HK-2 (cell line): Measurements from ENCODE around the gene RAC2.
A peak's percentile ranks its signal among the peaks of the same experiment; 100 is the strongest.
"Not testable (repeated sequence)": the region's sequence is repeated elsewhere in the genome, so short reads cannot be mapped to it uniquely, and the experiment has no call there.

Experiments used
- DNase-seq: peaks from one replicate; pipeline ENCODE4 v3.0.0-alpha.2; 2018; ENCODE audit not compliant: unreplicated experiment

Gene RAC2

DNA sequence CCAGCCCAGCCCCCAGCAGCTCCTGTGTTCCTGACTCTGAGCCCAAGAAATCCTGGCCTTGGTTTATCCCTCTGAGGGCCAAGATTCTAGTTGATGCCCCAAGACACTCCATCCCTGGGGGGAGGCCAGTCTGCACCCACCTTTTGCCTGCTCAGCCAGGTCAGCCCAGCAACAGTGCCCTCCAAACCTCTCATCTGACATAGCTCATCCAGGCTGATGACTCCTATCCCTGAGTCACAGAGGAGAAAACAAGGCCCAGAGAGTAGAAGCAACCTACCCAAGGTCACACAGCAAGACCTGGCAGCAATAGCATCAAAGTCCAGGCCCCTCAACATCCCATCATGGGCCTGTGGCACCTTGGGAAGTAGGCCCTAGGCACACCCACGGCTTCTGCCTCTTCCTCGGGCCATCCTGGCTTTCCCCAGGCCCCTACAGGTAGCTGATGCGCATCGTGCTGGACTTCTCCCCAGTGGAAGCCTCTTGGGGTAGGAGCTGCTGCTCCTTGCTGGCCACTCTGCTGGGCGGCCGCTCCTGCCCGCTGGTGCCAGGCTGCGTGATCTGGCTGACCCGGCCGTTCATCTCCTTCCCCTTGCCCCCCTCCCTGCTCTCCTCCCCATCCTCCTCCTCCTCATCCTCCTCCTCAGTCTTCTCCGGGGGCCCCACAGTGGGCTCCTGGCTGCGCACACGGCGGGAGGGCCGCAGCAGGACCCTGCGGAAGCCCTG is 37.8 kb downstream of the RAC2 start:
- DNase-seq, result no peak

DNA sequence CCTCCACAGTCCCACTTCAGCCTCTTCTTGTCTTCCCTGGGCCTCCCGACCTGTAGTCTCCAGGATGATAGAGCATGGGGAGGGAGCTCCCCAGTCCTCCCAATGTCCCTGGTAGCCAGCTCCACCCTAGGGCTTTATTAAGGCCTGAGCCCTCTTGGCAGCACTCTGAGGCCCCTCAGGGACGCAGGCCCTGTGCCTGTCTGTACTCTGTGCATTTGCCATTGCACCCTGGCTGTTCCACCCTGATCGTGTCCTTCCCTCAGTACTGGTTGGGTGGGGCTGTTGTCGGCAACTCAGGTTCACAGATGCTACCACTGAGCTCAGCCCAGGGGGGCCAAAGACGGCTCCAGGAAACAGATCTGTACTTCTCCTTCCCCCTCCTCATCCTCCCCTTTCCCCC is 39.0 kb downstream of the RAC2 start:
- DNase-seq, result no peak

DNA sequence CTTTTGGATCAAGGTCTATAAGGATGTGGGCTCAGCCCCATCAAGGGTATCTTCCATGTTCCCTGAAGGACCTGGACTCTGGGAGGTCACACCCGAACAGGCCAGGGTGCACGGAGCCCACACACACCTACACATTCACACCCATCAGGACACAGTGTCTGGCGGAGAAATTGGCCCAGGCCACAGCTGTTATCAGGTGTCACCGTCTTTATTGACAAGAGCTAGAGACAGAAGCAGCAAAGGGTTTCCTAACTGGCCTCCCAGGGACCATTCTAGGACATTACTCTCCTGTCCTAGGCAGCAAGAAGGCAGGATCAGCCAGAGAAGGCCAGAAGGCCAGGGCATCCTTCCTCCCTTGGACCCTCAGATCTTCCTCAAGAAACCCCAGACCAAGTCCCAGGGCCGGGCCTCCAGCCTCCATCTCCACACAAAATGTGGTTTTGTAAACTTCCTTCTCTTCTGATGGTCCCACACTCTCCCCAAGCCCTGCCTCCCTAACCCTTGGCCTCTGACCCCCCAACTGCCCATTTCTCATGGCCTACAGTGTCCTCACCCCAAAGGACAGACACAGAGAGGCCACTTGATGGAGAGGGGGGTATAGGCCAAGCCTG is 39.9 kb downstream of the RAC2 start:
- DNase-seq, result no peak

DNA sequence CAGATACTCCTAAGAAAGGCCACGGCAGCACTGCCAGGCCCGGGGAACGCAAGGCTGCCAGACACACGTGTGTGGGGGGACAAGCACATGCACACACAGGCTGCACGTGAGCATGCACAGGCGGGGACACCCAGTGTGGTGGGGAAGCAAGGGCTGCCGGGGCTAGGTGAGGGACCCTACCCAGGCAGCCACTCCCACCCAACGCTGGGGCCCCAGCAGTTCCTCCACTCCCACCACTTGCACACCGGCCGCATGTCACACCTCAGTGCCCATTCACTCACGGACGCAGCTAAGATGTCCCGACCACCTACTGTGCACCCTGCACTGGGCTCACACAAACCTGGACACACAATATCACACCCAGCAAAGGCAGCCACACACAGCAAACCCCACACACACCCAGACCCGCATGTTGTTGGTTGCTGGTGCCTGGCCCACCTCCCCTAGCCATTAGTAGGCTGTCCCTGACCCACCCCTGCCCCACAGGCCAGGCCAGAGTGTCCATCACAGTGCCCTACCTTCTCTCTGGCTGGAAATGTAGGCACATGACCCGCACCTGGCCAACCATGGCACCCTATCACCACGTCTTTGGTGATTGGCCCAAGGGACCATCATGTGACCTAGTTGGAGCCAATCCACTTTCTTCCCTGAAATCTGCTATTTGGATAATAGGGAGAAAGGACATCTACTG is 40.6 kb downstream of the RAC2 start:
- DNase-seq, result no peak

DNA sequence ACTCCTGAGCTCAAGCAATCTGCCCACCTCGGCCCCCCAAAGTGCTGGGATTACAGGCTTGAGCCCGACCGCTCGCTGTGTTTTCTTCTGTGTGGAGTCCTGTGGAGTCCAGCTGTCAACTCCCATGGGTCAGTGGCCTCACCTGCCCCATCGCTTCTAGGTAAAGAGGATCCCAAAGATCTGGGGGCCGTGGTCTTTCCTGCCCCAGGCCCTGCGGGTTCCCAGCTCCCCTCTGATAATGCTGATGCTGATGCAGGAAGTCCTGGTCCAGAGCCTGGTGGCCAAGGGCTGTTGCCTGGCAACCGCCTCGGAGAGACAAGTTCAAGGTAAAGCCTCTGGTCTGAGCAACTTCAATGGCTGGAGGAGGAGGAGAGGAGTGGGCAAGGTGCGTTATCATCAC is 41.4 kb downstream of the RAC2 start:
- DNase-seq, result no peak

DNA sequence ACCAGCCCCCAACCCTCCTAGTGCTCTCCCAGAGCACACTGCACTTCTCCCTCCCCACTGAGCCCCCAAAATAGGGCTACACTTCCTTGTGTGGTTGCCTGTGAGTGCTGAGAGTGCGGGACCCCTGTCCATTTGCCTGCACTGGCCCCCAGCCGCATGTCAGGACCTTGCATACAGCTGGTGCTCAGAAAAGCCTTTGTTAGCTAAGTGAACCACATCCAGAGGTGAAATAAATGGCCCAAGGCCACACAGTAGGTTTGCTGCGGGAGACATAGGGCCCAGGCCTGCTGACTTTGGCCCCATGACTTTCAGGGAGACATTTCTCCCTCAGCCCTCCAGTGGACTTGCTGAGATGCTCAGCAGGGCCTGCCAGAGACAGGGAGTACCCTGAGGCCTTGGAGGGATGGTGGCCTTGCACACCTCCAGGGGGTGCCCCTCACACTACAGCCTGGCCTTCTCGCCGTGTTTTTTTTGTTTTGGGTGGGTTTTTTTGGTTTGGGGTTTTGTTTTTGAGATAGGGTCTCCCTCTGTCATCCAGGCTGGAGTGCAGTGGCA is 42.0 kb downstream of the RAC2 start:
- DNase-seq, result no peak

DNA sequence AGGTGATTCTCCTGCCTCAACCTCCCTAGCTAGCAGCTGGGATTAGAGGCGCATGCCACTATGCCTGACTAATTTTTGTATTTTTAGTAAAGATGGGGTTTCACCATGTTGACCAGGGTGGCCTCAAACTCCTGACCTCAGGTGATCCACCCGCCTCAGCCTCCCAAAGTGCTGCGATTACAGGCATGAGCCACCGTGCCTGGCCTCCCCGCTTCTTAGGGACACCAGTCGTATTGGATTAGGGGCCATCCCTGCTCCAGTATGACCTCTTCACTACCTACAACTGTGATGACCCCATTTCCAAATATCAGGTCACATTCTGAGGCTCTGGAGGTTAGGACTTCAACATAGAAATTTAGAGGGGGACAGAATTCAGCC is 42.6 kb downstream of the RAC2 start:
- DNase-seq, result not testable (repeated sequence)

DNA sequence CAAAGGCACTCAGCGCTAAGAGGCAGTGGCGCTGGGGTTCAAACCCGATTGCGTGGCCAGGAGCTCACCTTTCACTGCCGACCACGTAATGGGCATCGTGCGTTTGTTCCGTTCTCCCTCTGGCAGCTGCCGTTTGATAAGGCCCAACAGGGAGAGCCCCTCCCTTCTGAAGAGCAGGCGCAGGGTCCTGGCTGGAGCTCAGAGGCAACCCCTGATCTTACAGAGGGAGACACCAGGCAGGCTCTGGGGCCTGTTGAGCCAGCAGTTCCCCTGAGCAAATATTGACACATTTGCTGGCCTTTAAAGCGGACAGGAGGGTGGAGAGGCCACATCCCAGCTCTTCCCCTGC is 44.3 kb downstream of the RAC2 start:
- no peak for DNase-seq

DNA sequence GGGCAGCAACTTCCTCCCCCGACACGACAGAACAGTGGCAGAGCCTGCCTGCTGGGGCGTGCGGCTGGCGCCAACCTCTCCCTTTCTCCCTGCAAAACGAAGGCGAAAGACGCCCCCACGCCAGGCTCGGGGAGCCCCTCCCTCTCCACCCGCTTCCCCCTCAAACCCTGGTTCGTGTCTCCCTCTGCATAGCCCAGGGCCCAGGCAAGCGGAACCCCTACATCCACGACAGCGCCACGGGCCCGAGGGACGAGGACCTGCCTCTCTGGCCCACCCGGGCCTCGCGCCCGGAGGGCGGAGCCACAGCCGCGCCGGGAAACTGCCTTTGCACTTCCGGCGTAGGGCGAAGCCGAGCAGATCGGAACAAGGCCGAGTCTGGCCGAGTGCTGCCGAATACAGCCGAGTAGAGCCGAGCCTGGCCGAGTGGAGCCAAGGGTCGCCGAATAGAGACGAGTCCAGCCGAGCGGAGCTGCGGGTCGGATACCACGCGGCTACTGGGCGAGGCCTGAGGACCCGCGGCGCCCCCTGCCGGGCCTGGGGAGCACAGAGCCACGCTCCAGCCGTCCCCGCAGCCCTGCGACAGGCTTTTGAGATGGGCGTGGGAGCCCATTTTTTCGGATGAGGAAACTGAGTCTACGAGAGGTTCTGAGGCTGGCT is 44.8 kb downstream of the RAC2 start:
- DNase-seq, result peak; percentile 99

DNA sequence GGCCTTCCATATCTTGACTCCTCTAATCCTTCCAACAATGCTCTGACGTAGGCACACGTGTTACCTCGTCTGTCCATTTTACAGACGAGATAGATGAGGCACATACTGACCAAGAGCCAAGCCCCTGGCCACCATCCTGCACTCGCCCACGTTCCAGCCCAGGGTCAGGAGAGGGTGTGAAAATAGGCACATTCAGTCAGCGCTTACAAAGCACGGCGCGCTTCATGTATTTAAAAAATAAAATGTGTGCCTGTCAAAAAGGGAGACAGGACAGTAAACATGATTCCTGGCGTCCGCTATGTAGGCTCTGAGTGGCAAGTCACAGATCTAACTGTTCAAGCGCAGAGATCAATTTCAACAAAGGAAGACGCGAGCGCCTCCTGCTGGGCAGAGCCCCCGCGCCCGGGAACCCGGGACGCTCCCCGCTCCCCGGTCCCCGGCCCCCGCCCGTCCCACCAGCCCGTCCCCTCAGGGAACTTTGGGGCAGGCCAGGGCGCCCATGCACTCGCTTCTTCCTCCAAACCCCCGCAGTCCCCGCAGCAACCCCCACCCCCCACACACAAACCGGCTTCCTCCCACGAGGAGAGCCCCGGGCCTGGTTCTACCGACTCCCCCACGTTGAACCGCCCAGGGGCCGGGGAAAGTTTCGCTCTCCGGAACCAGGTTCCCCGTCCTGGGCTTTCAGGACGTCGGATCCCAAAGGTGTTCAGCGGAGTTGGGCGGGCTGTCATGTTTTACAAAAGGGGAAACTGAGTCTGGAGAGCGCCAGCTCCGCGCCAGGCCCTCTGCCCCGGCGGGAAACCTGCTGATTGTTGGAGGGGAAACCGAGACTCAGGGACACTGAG is 45.6 kb downstream of the RAC2 start:
- peak; percentile 88 for DNase-seq

DNA sequence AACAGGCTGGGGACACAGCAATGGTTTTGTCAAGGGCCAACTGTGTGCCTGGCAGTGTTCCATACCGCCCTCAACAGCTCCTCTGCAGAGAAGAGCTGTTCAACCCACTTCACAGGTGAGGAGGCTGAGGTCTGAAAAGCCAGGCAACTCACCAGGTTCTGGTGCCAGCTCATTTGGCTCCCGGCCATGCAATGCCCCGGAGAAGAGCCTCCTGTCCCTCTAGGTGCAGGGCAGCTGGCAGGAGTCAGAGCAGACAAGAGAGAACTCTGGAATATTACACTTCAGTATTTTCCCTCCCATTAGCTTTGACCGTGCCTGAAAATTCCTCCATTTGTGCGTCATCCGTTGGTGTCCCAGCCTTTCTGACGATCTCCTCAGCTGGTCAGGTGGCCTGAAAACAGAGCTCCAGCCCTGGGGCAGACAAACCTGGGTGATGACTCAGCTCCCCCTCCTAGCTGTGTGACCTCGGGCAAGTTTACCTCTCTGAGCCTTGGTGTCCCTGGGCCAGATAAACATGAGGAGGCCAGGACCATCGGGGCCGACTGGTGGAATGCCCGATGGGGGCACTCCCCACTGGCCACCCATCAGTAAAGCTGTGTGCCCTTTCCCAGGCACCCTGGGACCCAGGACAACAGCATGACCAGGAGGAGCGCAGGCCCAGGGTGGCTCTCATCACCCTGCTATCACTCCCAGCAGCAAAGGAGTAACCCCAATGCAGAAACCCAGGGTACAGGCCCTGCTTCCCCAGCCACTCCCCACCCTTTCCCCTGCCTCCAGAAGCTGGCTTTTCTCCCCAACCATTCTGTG is 46.4 kb downstream of the RAC2 start:
- peak; percentile 81 for DNase-seq

DNA sequence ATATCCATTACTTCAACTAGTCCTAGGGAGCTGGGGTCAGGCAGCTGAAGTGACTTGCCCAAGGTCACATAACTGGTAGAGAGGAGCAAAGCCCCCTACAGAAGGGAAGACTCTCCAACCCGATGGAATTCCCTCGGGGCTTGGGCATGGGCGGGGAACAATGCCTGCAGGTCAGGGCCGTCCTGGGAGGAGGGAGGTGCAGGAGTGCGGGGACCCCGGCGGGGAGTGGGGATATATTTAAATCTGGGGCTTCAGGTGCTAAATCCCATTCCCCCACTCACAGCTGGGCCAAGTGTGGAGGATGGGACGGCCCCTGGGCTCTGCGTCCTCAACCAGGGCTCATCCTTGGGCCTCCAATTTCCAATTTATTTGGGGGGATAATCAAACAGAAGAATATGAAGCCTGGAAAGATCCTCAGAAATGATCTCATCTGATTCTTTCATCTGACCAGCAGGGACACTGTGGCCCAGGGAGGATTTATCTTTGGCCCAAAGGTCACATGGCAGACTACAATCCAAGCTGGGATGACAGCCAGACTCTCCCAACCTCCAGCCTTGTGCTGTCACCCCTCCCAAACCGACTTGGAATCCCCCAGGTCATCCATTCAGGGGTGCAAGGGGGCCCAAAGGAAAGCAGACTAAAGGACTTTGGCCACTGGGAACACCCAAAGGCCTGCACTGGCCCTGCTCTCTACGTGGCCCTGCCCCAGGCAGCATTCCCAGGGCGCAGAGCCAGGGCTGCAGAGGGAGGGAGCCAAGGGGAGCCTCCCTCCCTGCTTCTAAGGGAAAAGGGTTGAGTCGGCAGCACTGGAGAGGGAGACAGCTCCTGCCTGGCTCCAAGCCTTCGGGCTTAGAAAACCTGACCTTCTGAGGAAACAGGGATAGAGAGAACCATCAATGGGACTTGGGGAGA is 47.3 kb downstream of the RAC2 start:
- peak; percentile 53 for DNase-seq

DNA sequence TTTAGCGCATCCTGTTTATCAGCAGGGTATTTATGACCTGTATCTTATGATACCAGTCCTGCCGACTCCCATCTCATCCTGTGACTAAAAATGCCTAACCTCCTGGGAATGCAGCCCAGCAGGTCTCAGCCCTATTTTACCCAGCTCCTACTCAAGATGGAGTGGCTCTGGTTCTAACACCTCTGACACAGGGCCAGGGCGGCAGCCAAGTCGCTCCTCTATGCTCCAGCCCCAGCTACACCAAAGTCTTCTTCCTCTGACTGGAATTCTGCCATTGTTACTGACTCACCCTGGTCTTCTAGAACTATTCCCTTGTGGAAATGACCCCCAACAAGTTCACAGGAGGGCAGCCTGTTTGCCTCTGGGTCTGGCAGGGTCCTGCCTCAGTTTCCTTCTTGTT is 48.1 kb downstream of the RAC2 start:
- no peak for DNase-seq

DNA sequence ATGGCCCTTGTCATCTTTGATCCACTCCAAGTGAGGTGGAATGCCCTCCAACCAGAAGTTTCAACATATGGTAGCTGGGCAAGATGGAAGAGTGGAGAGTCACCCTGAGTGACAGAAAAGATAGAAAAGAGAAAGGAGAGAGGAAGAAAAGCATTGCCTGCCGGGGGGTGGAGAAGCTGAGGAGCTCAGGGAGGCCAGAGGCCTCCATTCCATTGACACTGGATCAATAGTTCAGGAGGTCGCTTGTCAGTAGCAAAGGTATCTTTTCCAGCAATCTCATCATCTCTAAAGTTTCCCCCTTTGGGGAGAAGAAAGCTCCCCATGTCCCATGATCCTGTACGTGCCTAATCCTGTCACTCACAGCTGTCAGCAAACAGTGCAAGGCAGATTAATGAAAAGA is 49.3 kb downstream of the RAC2 start:
- no peak for DNase-seq

DNA sequence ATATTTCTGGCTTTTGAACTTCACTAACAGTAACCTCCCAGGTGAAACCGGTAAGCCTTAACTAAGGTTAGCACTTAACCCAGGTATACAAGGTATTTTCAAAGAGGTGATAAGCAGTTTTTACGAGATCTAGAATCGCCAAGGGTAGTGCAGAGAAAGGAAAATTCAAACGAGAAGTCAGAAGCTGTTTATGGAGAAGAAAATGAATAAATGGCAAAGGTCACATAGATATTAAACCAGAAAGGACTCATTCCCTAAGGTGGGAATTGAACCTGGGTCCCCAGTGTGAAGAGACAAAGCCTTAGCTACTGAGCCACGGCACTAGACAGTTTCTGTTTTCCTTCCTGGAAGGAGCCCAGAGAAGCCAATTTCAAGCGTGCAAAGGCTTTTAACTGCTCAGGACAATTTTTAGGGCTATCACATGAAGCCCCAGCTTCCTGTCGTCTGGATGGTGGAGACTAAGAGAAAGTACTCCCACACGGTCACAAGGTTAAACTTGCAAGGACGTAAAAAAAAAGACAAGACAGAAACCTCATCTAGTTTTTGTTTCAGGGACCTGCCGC is 50.4 kb downstream of the RAC2 start:
- DNase-seq, result no peak

DNA sequence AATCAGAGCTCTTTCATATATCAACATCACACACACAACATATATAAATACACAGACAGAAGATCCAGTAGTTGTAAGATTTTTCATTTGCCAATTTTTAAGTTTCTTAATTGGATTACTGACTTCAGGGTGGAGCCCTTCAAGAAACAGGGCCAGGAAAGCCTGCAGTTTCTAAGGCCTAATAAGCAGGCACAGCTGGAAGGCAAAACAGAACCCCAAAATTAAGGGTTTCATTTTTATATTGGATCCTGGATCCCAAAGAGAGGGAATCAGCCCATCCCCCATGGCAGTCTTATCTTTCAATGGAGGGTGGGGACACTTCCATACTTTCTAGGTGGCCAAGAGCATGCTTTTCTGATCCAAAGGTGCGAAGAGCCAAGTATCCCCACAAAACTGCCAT is 51.3 kb downstream of the RAC2 start:
- no peak for DNase-seq

DNA sequence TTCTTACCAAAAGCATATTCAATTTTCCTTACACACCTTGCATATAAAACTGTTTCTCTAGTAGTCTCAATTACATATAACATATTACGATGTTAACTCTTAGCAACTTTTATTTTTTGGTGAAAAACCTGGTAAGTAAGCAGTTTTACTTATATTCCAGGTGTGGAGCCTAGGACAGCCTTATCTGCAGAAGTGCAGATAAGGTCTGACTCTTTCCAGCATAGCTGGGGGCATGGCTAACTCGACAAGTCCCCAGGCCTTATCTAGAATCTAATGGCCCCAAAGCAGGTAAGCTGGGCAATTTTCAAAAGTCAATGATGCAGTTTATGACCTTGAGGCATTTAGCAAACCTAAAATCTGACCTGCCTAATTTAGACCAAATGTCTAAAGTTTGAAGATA is 51.9 kb downstream of the RAC2 start:
- no peak for DNase-seq

DNA sequence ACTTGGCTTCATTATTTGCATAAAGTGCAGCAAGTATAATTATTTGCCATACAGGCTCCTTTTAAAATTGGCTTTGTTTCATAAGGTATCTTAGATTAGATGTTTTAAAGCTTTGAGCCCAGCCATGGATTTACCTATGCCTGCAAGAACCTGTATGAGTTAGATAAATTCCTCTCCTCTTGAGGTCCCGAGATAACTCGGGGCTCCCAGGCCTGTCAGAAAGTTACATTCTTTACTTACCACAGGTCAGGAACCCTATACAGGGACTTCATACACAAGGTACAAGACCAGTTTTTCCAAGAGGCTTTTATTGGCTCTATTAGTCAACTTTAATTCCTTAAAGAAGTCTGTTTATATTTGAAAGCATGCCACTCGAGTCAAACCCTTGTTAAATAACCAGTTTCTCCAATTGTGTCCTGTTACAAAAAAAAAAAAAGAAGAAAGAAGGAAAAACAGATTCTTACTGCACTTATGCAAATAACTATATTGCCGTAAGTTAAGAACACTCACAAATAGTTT is 53.7 kb downstream of the RAC2 start:
- DNase-seq, result no peak

DNA sequence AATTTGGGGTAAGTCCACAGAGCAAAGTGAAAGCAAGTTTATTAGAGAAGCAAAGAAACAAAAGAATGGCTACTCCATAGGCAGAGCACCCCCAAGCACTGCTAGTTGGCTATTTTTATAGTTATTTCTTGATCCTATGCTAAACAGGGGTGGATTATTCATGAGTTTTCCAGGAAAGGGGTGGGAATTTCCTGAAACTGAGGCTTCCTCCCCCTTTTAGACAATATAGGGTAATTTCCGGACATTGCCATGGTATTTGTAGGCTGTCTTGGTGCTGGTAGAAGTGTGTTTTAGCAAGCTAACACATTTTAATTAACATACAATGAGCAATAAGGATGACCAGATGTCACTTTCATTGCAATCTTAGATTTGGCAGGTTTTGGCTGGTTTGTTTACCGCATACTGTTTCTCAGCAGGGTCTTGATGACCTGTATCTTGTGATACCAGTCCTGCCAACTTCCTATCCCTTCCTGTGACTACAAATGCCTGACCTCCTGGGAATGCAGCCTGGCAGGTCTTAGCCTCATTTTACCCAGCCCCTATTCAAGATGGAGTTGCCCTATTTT is 55.1 kb downstream of the RAC2 start:
- no peak for DNase-seq
